Prostate gland (tissue), 2 donors: Measurements from ENCODE around the gene LEUTX.

Experiments used
- POLR2A ChIP-seq: fragments of 450-650 bp; IDR thresholded peaks from one replicate; pipeline ENCODE4 v1.6.1; 2016; ENCODE audit warnings: antibody characterized with exemption, mild to moderate bottlenecking
- TF ChIP-seq, protein P1 (sequence below), 4 experiments: fragments of 200-600 bp in 2 of 4; fragments of 450-650 bp in 2 of 4; sonication (generic) in 2 of 4; IDR thresholded peaks; 1 replicate in 3 of 4; 2 replicates in 1 of 4; pipeline ENCODE4 v1.5.1; 2016 to 2019; ENCODE audit warnings: antibody characterized with exemption in 4 of 4, mild to moderate bottlenecking in 2 of 4, moderate library complexity in 2 of 4

DNA sequence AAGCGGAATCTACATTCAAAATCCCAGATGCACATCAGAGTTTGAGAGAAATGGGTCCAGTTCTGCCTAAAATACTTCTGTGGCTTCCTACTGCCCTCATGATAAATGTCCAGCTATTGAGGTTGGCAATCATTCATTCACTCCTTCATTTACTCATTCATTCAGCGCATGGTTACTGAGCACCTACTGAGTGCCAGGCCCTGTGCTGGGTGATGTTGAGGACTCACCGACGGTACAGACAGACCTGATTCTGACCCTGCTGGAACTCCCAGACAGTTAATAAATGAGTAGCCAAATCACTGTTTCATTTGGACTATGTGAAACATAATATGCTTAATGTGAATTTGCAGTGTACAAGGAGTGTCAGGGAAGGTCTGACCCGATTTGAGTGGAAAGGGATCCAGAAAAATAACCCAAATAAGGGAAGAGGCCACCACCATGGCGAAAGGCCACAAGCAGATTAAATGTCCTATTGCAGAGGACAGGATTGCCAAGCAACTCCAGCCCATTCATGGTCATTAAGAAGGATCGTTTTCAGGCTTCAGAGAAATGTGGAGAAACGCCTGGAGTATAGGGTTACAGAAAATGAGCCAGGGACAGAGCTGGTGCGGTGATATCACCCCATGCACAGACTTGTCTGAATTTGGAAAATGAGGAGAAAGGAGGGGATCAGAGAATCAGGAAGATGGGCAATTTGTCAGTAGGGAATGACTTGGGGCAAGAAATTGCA is 34.8 kb downstream of the LEUTX start:
- TF ChIP-seq, protein P1, sequence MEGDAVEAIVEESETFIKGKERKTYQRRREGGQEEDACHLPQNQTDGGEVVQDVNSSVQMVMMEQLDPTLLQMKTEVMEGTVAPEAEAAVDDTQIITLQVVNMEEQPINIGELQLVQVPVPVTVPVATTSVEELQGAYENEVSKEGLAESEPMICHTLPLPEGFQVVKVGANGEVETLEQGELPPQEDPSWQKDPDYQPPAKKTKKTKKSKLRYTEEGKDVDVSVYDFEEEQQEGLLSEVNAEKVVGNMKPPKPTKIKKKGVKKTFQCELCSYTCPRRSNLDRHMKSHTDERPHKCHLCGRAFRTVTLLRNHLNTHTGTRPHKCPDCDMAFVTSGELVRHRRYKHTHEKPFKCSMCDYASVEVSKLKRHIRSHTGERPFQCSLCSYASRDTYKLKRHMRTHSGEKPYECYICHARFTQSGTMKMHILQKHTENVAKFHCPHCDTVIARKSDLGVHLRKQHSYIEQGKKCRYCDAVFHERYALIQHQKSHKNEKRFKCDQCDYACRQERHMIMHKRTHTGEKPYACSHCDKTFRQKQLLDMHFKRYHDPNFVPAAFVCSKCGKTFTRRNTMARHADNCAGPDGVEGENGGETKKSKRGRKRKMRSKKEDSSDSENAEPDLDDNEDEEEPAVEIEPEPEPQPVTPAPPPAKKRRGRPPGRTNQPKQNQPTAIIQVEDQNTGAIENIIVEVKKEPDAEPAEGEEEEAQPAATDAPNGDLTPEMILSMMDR (IDR thresholded peaks at IDR 0.05) = no peak
- no peak for TF ChIP-seq POLR2A
